HG03064 (cell line): ENCODE results near the gene TOMM22.
"Not testable (repeated sequence)": the region's sequence is repeated elsewhere in the genome, so short reads cannot be mapped to it uniquely, and the experiment has no call there.

Source experiments
- ATAC-seq: cut with Tn5 transposase; IDR thresholded peaks from one replicate; pipeline ENCODE4 v1.9.1; 2021; ENCODE audit warnings: low read depth; ENCODE audit not compliant: unreplicated experiment

Gene TOMM22

GRCh38 chr22:38681582-38682335 lies at the start of gene TOMM22:
Gene TOMM22 (plus strand): TSS chr22:38681957. CDS start chr22:38681979, 22 bp downstream.
- ATAC-seq = peak; percentile 87

GRCh38 chr22:38632528-38632927 lies 49.2 kb upstream of the TOMM22 start:
- ATAC-seq = no peak

- ATAC-seq = no peak
These were observed 43.5 kb upstream of the TOMM22 start for GRCh38 chr22:38638216-38638615.

- no peak for ATAC-seq
These were observed 43.0 kb upstream of the TOMM22 start for GRCh38 chr22:38638728-38639127.

GRCh38 chr22:38641476-38642040 lies 40.2 kb upstream of the TOMM22 start:
- ATAC-seq = no peak

GRCh38 chr22:38644245-38644644 lies 37.5 kb upstream of the TOMM22 start:
- ATAC-seq = not testable (repeated sequence)

GRCh38 chr22:38645430-38645829 lies 36.3 kb upstream of the TOMM22 start:
- no peak for ATAC-seq

- no peak for ATAC-seq
These were observed 31.8 kb upstream of the TOMM22 start for GRCh38 chr22:38649841-38650522.

- no peak for ATAC-seq
These were observed 28.9 kb upstream of the TOMM22 start for GRCh38 chr22:38652859-38653258.

- no peak for ATAC-seq
These were observed 28.0 kb upstream of the TOMM22 start for GRCh38 chr22:38653741-38654140.

GRCh38 chr22:38655519-38656255 lies 26.1 kb upstream of the TOMM22 start:
- ATAC-seq = no peak

GRCh38 chr22:38656256-38657044 lies 25.3 kb upstream of the TOMM22 start, which contains the start of the genes CBY1 and FAM227A:
Gene CBY1 (plus strand): TSS chr22:38656638. CDS start chr22:38668055, 11,417 bp downstream.
Gene FAM227A (minus strand): TSS chr22:38656392. CDS start chr22:38650168, 6,224 bp downstream.
- peak; percentile 54 for ATAC-seq

GRCh38 chr22:38657045-38657909 lies 24.5 kb upstream of the TOMM22 start:
- peak; percentile 33 for ATAC-seq

GRCh38 chr22:38674888-38675287 lies 6.9 kb upstream of the TOMM22 start:
- ATAC-seq = no peak

GRCh38 chr22:38675833-38676232 lies 5.9 kb upstream of the TOMM22 start:
- ATAC-seq = no peak

GRCh38 chr22:38684895-38685294 lies 3.1 kb downstream of the TOMM22 start:
- ATAC-seq = no peak

- ATAC-seq = no peak
These were observed 4.0 kb downstream of the TOMM22 start for GRCh38 chr22:38685761-38686160.

GRCh38 chr22:38689651-38690050 lies 7.9 kb downstream of the TOMM22 start:
- no peak for ATAC-seq

- ATAC-seq = no peak
These were observed 12.3 kb downstream of the TOMM22 start for GRCh38 chr22:38694049-38694448.
